MM.1S (cell line): ENCODE data around the gene SERBP1.
"Not testable (repeated sequence)": the region's sequence is repeated elsewhere in the genome, so short reads cannot be mapped to it uniquely, and the experiment has no call there.

Source experiments
- CTCF ChIP-seq: fragments of 300-600 bp; sonication (generic); IDR thresholded peaks from 2 replicates; pipeline ENCODE4 v1.5.1; 2016; ENCODE audit warnings: antibody characterized with exemption, low read length, mixed read lengths
- EZH2 ChIP-seq: fragments of 300-600 bp; sonication (generic); optimal IDR thresholded peaks from 2 replicates; pipeline ENCODE3; 2017; ENCODE audit warnings: low read depth, mild to moderate bottlenecking, antibody characterized with exemption, low read length, mixed read lengths

GRCh38 chr1:67413101-67413500 is 17.1 kb downstream of the SERBP1 start:
- TF ChIP-seq CTCF, EZH2: not testable (repeated sequence)
